PC-9 (cell line): ENCODE data around the gene CCP110. TPM values are rescaled to one million over a fixed set of nuclear protein-coding genes. Genes with fewer than 3 reads are reported as not detected.

Experiments used
- BruUV-seq: library from RNA; stranded (reverse); fragments of 400-500 nt; replicated peaks from 2 replicates; lab custom pipeline; 2021; lab: Mats Ljungman, UMichigan
- CTCF ChIA-PET: fragments of 300-600 bp; sonication (Branson Sonifier 250); formaldehyde crosslinking; loops from one replicate; lab custom pipeline; 2022; ENCODE audit warnings: antibody characterized with exemption; lab: Charles Lee
- POLR2A ChIA-PET: fragments of 300-600 bp; sonication (Branson Sonifier 250); formaldehyde crosslinking; loops from one replicate; lab custom pipeline; 2022; ENCODE audit warnings: antibody characterized with exemption; ENCODE audit not compliant: unreplicated experiment; lab: Charles Lee
- DNase-seq, 2 experiments: peaks; one replicate each; pipeline versions ENCODE4 v3.0.0 to v3.0.0-alpha.2; 2015 to 2022; ENCODE audit warnings: mixed read lengths in 1 of 2
- H2AFZ ChIP-seq: fragments of 200-600 bp; sonication (generic); 2 replicates; pipeline ENCODE4 v1.8.1; 2017; ENCODE audit warnings: antibody characterized with exemption
- H3F3A ChIP-seq: fragments of 200-600 bp; sonication (generic); 2 replicates; pipeline ENCODE4 v1.8.1; 2017; ENCODE audit warnings: antibody characterized with exemption, mild to moderate bottlenecking, low read depth; ENCODE audit not compliant: insufficient read depth
- H3K27ac ChIP-seq: fragments of 200-600 bp; sonication (generic); 2 replicates; pipeline ENCODE4 v1.6.1; 2016; ENCODE audit warnings: mixed run types
- H3K27me3 ChIP-seq: fragments of 200-600 bp; sonication (generic); 2 replicates; pipeline ENCODE4 v1.6.1; 2016; ENCODE audit warnings: low read depth, mixed run types; ENCODE audit not compliant: insufficient read depth
- H3K36me3 ChIP-seq: fragments of 200-600 bp; sonication (generic); 2 replicates; pipeline ENCODE4 v1.6.1; 2016; ENCODE audit warnings: low read depth, mixed run types
- H3K4me1 ChIP-seq: fragments of 200-600 bp; sonication (generic); replicated peaks from 2 replicates; pipeline ENCODE4 v1.6.1; 2016; ENCODE audit warnings: mixed run types; ENCODE audit not compliant: insufficient read depth
- H3K4me2 ChIP-seq: fragments of 200-600 bp; sonication (generic); 2 replicates; pipeline ENCODE4 v1.6.1; 2017; ENCODE audit warnings: mixed run types
- H3K4me3 ChIP-seq: fragments of 200-600 bp; sonication (generic); 2 replicates; pipeline ENCODE4 v1.6.1; 2016; ENCODE audit warnings: mixed run types
- H3K79me2 ChIP-seq: fragments of 200-600 bp; sonication (generic); 2 replicates; pipeline ENCODE4 v1.6.1; 2017; ENCODE audit warnings: low read depth, mixed run types
- H3K9me2 ChIP-seq: fragments of 200-600 bp; sonication (generic); 2 replicates; pipeline ENCODE4 v1.8.1; 2017; ENCODE audit warnings: mild to moderate bottlenecking; ENCODE audit not compliant: insufficient read depth
- H3K9me3 ChIP-seq: fragments of 200-600 bp; sonication (generic); 2 replicates; pipeline ENCODE4 v1.8.1; 2016; ENCODE audit warnings: low read depth; ENCODE audit not compliant: insufficient read depth
- H4K20me1 ChIP-seq: fragments of 200-600 bp; sonication (generic); 2 replicates; pipeline ENCODE4 v1.8.1; 2017; ENCODE audit not compliant: insufficient read depth
- CTCF ChIP-seq: fragments of 200-600 bp; sonication (generic); conservative IDR thresholded peaks from 2 replicates; pipeline ENCODE4 v1.6.1; 2017; ENCODE audit warnings: mixed run types, antibody characterized with exemption, mild to moderate bottlenecking, moderate library complexity
- EZH2 ChIP-seq: fragments of 200-600 bp; sonication (generic); IDR thresholded peaks from 2 replicates; pipeline ENCODE4 v1.8.0; 2017; ENCODE audit warnings: antibody characterized with exemption, low read depth
- intact Hi-C: fragments of 100-400 bp; cut with micrococcal nuclease; formaldehyde crosslinking; loops from one replicate; pipeline ENCODE4 v1.10.0; 2022; ENCODE audit not compliant: unreplicated experiment
- total RNA-seq: library from RNA; stranded (reverse); gene quantifications from 2 replicates; pipeline ENCODE4 v1.2.3, GENCODE V29; 2021

Gene CCP110
- total RNA-seq, 1 experiment from 2014 or later = 31.9 TPM

- Histone ChIP-seq H3K27me3 (no peaks in the 10 kb centered on the region), H3K9me3 (no peaks in the 10 kb centered on the region; the same call in 1 of the 2 replicates), H3F3A (peaks cover 5% of the 10 kb centered on the region; the same call in 1 of the 2 replicates), H4K20me1 (no peaks in the 10 kb centered on the region), H2AFZ (no peak overlapping the region), H3K36me3 (peaks cover 31% of the 10 kb centered on the region), H3K27ac (no peak overlapping the region), H3K79me2 (no peaks in the 10 kb centered on the region), H3K4me3 (no peak overlapping the region), H3K4me1 (peaks cover 14% of the 10 kb centered on the region), H3K9me2 (no peaks in the 10 kb centered on the region; the same call in 1 of the 2 replicates), H3K4me2 (no peak overlapping the region)
- BruUV-seq = no TSS peak
- TF ChIP-seq EZH2 (no peak), CTCF (no peak)
- ChIA-PET CTCF (no interaction called here), POLR2A (no interaction called here)
- intact Hi-C loops = no loop called here
- no peak for DNase-seq
Observed at GRCh38 chr16:19486051-19486450, 37.7 kb upstream of the CCP110 start.

GRCh38 chr16:19486750-19487325 is 36.9 kb upstream of the CCP110 start:
- H3K4me1 ChIP-seq = peaks cover 6% of the 10 kb centered on the region; the same call in 1 of the 2 replicates
- peaks cover 7% of the 10 kb centered on the region; the same call in 1 of the 2 replicates for H3F3A ChIP-seq
- H3K9me3 ChIP-seq = no peaks in the 10 kb centered on the region
- intact Hi-C loops = no loop called here
- ChIA-PET CTCF (no interaction called here), POLR2A (no interaction called here)
- H2AFZ ChIP-seq = no peak overlapping the region
- no peaks in the 10 kb centered on the region for H4K20me1 ChIP-seq
- H3K4me3 ChIP-seq = no peak overlapping the region
- H3K4me2 ChIP-seq = no peak overlapping the region
- H3K27ac ChIP-seq = no peak overlapping the region
- TF ChIP-seq EZH2 (no peak), CTCF (no peak)
- no peak for DNase-seq
- H3K9me2 ChIP-seq = no peaks in the 10 kb centered on the region
- no peaks in the 10 kb centered on the region for H3K27me3 ChIP-seq
- BruUV-seq = no TSS peak
- H3K79me2 ChIP-seq = no peaks in the 10 kb centered on the region
- peaks cover 23% of the 10 kb centered on the region for H3K36me3 ChIP-seq

- ChIA-PET POLR2A (interaction anchor here (0.6 kb wide), 1 partner anchor 71 kb away, joined by 14 read pairs; the partner anchor contains the start of gene TMC5), CTCF (interaction anchor here (0.6 to 0.7 kb wide), 2 partner anchors 36 to 75 kb away, joined by 10 to 17 read pairs; partner anchors contain the start of gene CCP110)
- Histone ChIP-seq H3K4me2 (no peak overlapping the region), H3K79me2 (no peaks in the 10 kb centered on the region), H3K4me3 (no peak overlapping the region), H4K20me1 (no peaks in the 10 kb centered on the region), H3K27ac (no peak overlapping the region), H3F3A (peaks cover 8% of the 10 kb centered on the region; the same call in 1 of the 2 replicates), H3K36me3 (peaks cover 16% of the 10 kb centered on the region), H2AFZ (no peak overlapping the region), H3K27me3 (no peaks in the 10 kb centered on the region), H3K9me3 (no peaks in the 10 kb centered on the region), H3K9me2 (no peaks in the 10 kb centered on the region), H3K4me1 (0 out of 2 replicates have a peak, but pooled peaks cover 5% of the 10 kb centered on the region)
- intact Hi-C loops = no loop called here
- no peak for DNase-seq
- TF ChIP-seq CTCF (no peak), EZH2 (no peak)
- BruUV-seq = no TSS peak
Observed at GRCh38 chr16:19488213-19488640, 35.5 kb upstream of the CCP110 start.
